HG03442 (cell line): ENCODE data around the gene PRAMEF5.
"Not testable (repeated sequence)": the region's sequence is repeated elsewhere in the genome, so short reads cannot be mapped to it uniquely, and the experiment has no call there.

ENCODE experiments used
- ATAC-seq: cut with Tn5 transposase; IDR thresholded peaks from one replicate; pipeline ENCODE4 v1.9.1; 2021; ENCODE audit warnings: mild to moderate bottlenecking, moderate library complexity; ENCODE audit not compliant: unreplicated experiment

Gene PRAMEF5

GRCh38 chr1:13265124-13265523 is 11.1 kb downstream of the PRAMEF5 start:
- not testable (repeated sequence) for ATAC-seq

GRCh38 chr1:13277016-13277415 is 23.0 kb downstream of the PRAMEF5 start:
- ATAC-seq, result not testable (repeated sequence)

DNA sequence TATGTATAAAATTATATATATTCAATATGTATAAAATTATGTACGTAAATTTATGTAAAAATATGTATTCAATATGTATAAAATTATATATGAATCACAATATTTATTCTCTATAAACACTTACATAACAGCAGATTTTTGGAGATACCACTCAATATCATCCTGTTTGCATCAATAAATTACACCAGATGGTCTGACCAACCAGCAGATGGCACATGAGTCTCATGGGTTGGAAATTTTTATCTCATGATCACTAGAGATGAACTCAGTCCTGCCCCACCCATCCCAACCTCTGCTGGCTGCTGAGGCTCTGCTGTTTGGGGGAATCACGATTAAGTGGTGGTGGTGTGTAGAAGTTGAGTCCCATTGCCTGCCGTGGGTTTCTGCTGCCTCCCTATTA is 25.6 kb downstream of the PRAMEF5 start:
- not testable (repeated sequence) for ATAC-seq

DNA sequence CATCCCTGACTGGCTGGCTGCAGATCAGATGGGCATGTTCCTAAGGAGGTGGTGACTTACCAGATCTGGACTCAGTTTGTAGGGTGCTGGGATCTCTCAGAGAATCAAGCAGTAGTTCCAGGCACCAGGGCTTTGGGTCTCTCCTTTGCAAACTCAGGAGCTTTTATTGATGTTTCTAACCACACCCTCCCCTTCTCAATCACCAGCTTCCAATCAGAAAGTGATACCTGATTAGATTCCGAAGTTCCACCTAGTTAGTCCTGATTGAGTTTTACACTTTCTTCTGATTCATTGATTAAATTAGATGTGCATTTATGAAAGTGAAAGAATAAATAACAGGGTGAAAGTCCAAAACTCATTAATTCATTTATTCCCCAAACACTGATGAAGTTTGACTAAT is 31.0 kb downstream of the PRAMEF5 start, which contains the start of gene PRAMEF8:
PRAMEF8 (minus strand) TSS at position 101 of the 400 bp plus-strand sequence. CDS start 1,046 bp downstream, outside the sequence.
- not testable (repeated sequence) for ATAC-seq

GRCh38 chr1:13289030-13289429 is 35.0 kb downstream of the PRAMEF5 start:
- ATAC-seq, result not testable (repeated sequence)

DNA sequence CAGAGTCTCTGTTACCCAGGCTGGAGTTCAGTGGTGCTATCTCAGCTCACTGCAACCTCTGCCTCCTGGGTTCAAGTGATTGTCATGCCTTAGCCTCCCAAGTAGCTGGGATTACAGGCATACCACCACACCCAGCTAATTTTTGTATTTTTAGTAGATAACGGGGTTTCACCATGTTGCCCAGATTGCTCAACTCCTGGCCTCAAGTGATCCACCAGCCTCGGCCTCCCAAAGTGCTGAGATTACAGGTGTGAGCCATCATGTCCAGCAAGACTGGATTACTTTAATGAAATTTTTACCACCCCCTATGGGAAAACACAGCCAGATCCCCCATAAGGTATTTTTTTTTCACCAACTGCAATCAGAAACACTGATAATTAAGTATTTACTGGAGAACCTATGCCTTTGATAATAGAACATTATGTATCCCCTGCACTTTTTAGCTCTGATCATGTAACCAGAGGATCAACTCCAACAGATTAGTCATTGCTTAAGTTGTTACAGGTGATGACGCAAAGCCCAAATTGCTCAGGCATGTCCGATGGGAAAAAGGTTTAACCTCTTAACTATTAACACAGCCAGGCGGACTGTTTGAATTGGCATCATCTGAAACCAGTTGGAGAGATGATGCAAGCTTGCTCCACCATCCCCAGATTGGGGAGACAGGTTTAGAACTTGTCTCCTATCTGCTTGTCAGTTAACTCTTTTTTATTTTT is 43.4 kb downstream of the PRAMEF5 start:
- ATAC-seq, result not testable (repeated sequence)

- ATAC-seq, result not testable (repeated sequence)
Observed at GRCh38 chr1:13298699-13299098, 44.7 kb downstream of the PRAMEF5 start.

GRCh38 chr1:13302197-13302596 is 48.2 kb downstream of the PRAMEF5 start:
- ATAC-seq, result not testable (repeated sequence)

GRCh38 chr1:13303239-13303638 is 49.2 kb downstream of the PRAMEF5 start, which contains the start of gene PRAMEF33:
TSS of gene PRAMEF33 (plus strand) at chr1:13303539. CDS start at chr1:13305955, 2,416 bp downstream.
- not testable (repeated sequence) for ATAC-seq
